Iris pigment epithelial cell (primary cell): ENCODE measurements around the gene LINGO3.

Experiments
- DNase-seq: peaks from one replicate; pipeline ENCODE4 v3.0.0-alpha.2; 2011; ENCODE audit warnings: low read depth

LINGO3 gene

GRCh38 chr19:2339644-2340310 is 31.8 kb upstream of the LINGO3 start:
- DNase-seq, result no peak

GRCh38 chr19:2338751-2339643 is 31.0 kb upstream of the LINGO3 start:
- no peak for DNase-seq

GRCh38 chr19:2338055-2338615 is 30.2 kb upstream of the LINGO3 start:
- DNase-seq, result no peak

DNA sequence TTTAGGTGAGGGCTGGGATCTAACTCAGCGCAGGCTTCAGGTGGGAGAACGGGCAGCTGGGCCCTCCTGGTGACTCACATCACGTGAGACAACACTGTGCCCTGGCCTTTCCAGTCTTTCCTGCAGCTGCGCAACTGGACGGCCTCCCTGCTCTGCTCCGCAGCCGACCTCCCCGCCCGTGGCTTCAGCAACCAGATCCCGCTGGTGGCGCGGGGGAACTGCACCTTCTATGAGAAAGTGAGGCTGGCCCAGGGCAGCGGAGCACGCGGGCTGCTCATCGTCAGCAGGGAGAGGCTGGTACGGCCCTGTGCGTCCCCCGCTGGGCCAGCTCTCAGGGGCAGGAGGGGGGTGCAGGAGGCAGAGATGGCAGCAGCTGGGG is 29.4 kb upstream of the LINGO3 start:
- DNase-seq, result peak; percentile 72

DNA sequence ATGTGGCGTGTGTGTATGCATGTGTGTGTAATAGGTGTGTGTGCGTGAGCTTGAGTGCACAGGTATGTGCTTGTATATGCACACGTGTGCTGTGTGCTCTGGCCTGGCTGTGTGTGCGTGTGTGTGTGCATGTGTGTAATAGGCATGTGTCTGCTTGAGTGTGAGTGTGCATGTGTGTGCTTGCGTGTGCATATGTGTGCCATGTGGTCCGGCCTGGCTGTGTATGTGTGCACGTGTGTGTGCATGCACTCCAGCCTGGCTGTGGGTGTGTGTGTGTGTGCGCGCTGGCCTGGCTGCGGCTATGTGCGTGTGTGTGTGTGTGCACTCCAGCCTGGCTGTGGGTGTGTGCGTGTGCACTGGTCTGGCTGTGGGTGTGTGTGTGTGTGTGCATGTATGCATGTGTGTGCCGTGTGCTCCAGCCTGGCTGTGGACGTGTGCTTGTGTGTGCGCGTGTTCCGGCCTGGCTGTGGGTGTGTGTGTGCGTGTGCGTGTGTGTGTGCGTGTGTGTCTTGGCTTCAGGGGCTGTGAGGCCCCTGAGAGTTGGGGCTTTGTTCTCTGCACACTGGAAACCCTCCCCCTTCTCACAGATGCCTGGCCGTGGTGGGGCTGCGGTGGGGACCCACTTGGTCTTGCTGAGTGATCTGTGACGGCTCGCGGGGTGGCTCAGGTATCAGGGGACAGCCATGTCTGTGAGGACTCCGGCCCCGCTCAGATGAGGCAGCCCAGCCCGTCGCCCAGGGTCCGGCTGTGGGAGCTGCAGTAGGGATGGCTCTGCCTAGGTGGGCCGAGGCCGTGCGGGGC is 28.8 kb upstream of the LINGO3 start:
- DNase-seq, result no peak

DNA sequence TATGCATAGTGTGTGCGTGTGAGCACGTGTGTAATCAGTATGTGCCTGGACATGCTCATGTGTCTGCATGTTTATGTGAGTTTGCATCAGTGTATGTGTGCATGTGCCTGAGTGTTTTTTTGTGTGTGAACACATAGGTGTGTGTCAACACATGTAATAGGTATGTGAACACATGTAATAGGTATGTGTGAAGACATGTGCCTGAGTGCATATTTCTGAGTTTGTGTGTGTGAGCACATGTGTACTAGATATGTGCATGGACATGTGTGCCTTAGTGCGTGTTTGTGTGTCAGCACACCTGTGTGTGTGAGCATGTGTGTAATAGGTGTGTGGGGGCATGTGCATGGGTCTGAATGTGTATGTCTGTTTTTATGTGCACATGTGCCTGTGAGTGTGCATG is 27.9 kb upstream of the LINGO3 start:
- no peak for DNase-seq

DNA sequence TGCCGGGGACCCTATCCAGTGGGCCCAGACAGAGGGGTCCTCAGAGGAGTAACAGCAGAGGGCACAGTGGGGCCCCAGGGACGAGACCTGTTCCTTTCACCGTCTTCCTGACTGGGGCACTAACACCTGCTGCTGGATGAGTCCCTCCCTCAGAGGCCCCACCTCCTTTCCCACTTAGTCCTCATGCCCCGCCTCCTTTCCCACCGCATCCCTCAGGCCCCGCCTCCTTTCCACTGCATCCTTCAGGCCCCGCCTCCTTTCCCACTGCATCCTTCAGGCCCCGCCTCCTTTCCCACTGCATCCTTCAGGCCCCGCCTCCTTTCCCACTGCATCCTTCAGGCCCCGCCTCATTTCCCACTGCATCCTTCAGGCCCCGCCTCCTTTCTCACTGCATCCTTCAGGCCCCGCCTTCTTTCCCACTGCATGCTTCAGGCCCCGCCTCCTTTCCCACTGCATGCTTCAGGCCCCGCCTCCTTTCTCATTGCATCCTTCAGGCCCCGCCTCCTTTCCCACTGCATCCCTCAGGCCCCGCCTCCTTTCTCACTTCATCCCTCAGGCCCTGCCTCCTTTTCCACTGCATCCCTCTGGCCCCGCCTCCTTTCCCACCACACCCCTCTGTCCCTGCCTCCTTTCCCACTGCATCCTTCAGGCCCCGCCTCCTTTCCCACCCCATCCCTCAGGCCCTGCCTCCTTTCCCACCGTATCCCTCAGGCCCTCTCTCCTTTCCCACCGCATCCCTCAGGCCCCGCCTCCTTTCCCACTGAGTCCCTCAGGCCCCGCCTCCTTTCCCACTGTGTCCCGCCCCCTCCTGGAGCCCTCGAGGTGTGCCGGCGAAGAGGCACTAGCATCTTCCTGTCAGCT is 27.3 kb upstream of the LINGO3 start:
- DNase-seq, result no peak

DNA sequence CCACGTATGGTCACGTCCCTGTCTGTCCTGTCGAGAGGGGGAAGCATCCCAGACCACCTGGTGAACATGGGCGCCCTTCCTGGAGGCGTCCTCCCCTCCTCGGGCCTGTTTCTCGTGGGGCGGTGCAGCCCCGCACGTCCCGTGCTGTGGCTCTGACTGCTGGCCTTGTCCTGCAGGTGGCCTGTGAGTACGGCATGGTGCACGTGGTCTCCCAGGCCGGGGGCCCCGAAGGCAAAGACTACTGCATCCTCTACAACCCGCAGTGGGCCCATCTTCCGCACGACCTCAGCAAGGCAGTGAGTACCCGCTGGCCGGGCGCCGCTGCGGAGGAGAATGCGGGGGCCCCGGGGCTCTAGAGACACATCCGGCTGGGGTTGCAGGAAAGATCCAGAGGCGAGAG is 26.5 kb upstream of the LINGO3 start:
- no peak for DNase-seq

GRCh38 chr19:2333807-2334211 is 25.9 kb upstream of the LINGO3 start:
- no peak for DNase-seq

- no peak for DNase-seq
These were observed 25.3 kb upstream of the LINGO3 start for GRCh38 chr19:2333027-2333806.

DNA sequence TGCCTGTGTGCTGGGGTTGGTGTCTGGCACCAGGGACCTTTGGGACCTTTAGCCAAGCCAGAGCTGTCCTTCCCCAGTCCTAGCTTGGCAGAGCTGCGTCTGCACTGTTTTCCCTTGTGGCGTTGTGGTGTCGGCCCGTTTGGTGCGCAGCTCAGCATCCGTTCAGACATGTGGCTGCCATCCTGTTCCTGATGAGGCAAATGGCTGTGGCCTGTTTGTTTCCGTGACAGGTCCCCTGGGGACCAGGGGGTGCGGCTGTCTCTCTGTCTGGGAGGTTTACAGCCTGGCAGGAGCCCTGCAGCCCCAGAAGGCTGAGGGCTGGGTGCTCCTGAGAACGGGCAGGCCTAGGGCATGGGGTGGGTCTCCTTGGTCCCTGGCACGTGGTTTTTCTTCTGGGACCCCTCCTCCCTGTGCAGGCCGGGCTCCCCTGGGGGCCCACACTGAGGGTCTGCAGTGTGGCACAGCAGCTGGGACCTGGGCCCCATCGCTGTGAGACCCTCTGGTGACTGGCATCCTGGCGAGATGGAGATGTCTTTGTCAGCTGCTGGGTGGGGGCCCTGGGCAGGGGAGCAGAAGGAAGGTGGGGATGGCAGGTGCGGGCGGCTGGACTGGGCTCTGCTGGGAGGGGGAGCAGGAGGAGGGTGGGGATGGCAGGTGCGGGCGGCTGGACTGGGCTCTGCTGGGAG is 24.5 kb upstream of the LINGO3 start:
- DNase-seq, result no peak

GRCh38 chr19:2331601-2332246 is 23.8 kb upstream of the LINGO3 start:
- DNase-seq, result no peak

DNA sequence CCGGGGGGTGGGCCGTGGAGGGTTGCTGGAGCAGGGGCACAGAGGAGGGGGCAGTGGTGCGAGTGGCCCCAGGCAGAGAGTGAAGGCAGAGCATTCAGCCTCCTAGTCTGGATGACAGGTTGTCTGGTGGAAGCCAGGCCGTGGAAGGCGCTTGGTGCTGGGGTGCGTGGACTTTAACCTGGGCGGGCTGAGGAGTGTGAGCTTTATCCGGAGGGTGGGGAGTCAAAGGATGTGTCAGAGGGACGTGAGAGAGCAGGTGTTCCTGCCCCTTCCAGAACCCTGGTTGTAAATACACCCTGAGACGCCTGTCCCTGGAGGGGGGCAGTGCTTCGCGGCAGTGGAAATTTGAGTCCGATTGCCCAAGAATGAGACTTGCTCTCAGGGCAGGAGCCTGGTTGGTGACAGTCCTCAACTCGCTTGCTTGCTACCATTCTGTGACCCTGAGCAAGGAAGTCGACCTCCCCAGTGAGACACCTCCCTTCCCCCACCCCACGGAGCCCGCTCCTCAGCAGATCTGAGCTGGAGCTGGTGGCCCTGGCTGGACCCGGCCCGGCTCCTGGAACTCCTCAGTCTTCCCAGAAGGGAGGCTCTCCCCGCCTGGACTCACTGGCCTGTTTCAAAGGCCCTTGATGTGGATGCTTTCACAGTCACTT is 22.8 kb upstream of the LINGO3 start:
- no peak for DNase-seq

- no peak for DNase-seq
These were observed 22.3 kb upstream of the LINGO3 start for GRCh38 chr19:2330255-2330631.

GRCh38 chr19:2329501-2329916 is 21.6 kb upstream of the LINGO3 start:
- DNase-seq, result no peak

- no peak for DNase-seq
These were observed 21.2 kb upstream of the LINGO3 start for GRCh38 chr19:2329149-2329478.

GRCh38 chr19:2328401-2329148 is 20.6 kb upstream of the LINGO3 start, which contains the start of the genes LSM7 and SPPL2B:
LSM7 (minus strand) TSS chr19:2328586; CDS start chr19:2328566, 20 bp downstream.
SPPL2B (plus strand) TSS chr19:2328684; CDS start chr19:2328710, 26 bp downstream.
- DNase-seq, result peak; percentile 80

DNA sequence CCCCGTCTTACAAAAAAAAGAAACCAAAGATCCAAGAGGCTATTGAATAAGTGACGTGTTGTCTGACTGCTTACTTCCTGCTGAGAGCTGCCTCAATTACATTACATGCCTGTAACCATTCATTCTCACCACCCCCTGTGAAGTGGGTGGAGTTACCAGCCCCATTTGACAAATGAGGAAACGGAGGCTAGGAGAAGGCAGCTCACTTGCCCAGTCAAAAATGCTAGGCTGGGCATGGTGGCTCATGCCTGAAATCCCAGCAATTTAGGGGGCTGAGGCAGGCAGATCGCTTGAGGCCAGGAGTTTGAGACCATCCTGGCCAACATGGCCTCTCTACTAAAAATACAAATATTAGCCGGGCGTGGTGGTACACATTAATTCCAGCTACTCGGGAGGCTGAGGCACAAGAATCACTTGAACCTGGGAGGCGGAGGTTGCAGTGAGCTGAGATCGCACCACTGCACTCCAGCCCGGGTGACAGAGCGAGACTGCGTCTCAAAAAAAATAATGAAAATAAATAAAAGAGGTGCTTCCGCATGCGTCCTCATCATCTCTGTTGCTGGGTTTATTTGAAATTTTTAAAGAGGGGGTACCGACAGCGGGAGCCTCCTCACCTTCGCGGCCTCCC is 19.9 kb upstream of the LINGO3 start:
- DNase-seq, result peak; percentile 96
